SK-N-SH treated with all-trans-retinoic acid at 6 μM for 48 hours (cell line): ENCODE measurements around the gene CNPPD1.

Experiments used
- ARNTL ChIP-seq: fragments of 450-650 bp; formaldehyde crosslinking; IDR thresholded peaks from 2 replicates; pipeline ENCODE4 v1.5.0; 2020; ENCODE audit warnings: low read depth, mild to moderate bottlenecking, moderate library complexity, borderline replicate concordance
- CREB5 ChIP-seq: fragments of 250-450 bp; sonication (Bioruptor Pico); IDR thresholded peaks from 2 replicates; pipeline ENCODE4 v1.5.1; 2020; ENCODE audit warnings: low read depth, mild to moderate bottlenecking, moderate library complexity
- CSRNP3 ChIP-seq: fragments of 250-450 bp; sonication (Bioruptor Pico); IDR thresholded peaks from 2 replicates; pipeline ENCODE4 v1.5.1; 2021; ENCODE audit warnings: mild to moderate bottlenecking, moderate library complexity
- ESRRG ChIP-seq: fragments of 250-450 bp; sonication (Bioruptor Pico); IDR thresholded peaks from 2 replicates; pipeline ENCODE4 v1.6.1; 2021; ENCODE audit warnings: mild to moderate bottlenecking
- RARB ChIP-seq: fragments of 250-450 bp; sonication (Bioruptor Pico); IDR thresholded peaks from 2 replicates; pipeline ENCODE4 v1.8.0; 2021; ENCODE audit warnings: mild to moderate bottlenecking, moderate library complexity
- SNAI2 ChIP-seq: fragments of 250-450 bp; sonication (Bioruptor Pico); IDR thresholded peaks from 2 replicates; pipeline ENCODE4 v1.5.0; 2020; ENCODE audit warnings: mild to moderate bottlenecking, moderate library complexity
- TOX ChIP-seq: fragments of 250-450 bp; sonication (Bioruptor Pico); IDR thresholded peaks from 2 replicates; pipeline ENCODE4 v1.8.0; 2021; ENCODE audit warnings: mild to moderate bottlenecking, moderate library complexity, borderline replicate concordance
- TSHZ2 ChIP-seq: fragments of 250-450 bp; sonication (Bioruptor Pico); IDR thresholded peaks from 2 replicates; pipeline ENCODE4 v1.5.0; 2020; ENCODE audit warnings: mild to moderate bottlenecking, moderate library complexity
- ZFP30 ChIP-seq: fragments of 450-650 bp; formaldehyde crosslinking; IDR thresholded peaks from 2 replicates; pipeline ENCODE4 v1.5.0; 2022; ENCODE audit warnings: mild to moderate bottlenecking, moderate library complexity

- no peak for TF ChIP-seq RARB
- TF ChIP-seq ZFP30 (CRISPR knock-in tag), result no peak
- no peak for TF ChIP-seq ESRRG (CRISPR knock-in tag)
- no peak for TF ChIP-seq SNAI2
- no peak for TF ChIP-seq ARNTL (CRISPR knock-in tag)
- no peak for TF ChIP-seq CSRNP3 (CRISPR knock-in tag)
- TF ChIP-seq TSHZ2 (CRISPR knock-in tag), result no peak
- no peak for TF ChIP-seq TOX
- no peak for TF ChIP-seq CREB5 (CRISPR knock-in tag)
These were observed 41.5 kb upstream of the CNPPD1 start for GRCh38 chr2:219218217-219218731.
